Kidney (tissue), 22 donors: Measurements from ENCODE around the gene GINS3. TPM values are rescaled to one million over a fixed set of nuclear protein-coding genes. Genes with fewer than 3 reads are reported as not detected.

Source experiments
- DNase-seq, 5 donors: peaks; one replicate each; pipeline ENCODE4 v3.0.0-alpha.2; 2013 to 2020
- FAIRE-seq: peaks from 2 replicates; lab custom pipeline; 2012; peaks lifted over from hg19 to GRCh38; lab: Jason Lieb, UNC
- H3K27ac ChIP-seq, 2 donors: one replicate each; pipeline ENCODE4 v1.7.0; 2013; ENCODE audit warnings: low read depth in 2 of 2, low read length in 2 of 2, inconsistent platforms in 1 of 2
- H3K27me3 ChIP-seq: one replicate; pipeline ENCODE4 v1.7.1; 2013; ENCODE audit warnings: low read length, inconsistent platforms; ENCODE audit not compliant: control insufficient read depth, insufficient read depth
- H3K36me3 ChIP-seq, 3 donors: one replicate each; pipeline versions ENCODE4 v1.7.0 to v1.7.1; 2013; ENCODE audit warnings: low read length in 3 of 3, control low read depth in 1 of 3, inconsistent platforms in 1 of 3; ENCODE audit not compliant: insufficient read depth in 3 of 3, control insufficient read depth in 2 of 3
- H3K4me1 ChIP-seq, 3 donors: one replicate each; pipeline versions ENCODE4 v1.7.0 to v1.7.1; 2013; ENCODE audit warnings: low read length in 3 of 3, inconsistent platforms in 1 of 3, low read depth in 1 of 3; ENCODE audit not compliant: control insufficient read depth in 2 of 3, insufficient read depth in 2 of 3
- H3K4me3 ChIP-seq, 3 donors: one replicate each; pipeline versions ENCODE4 v1.7.0 to v1.8.1; 2013; ENCODE audit warnings: low read length in 3 of 3, control low read depth in 1 of 3, inconsistent platforms in 1 of 3
- H3K9ac ChIP-seq, 3 donors: one replicate each; pipeline versions ENCODE4 v1.7.0 to v1.7.1; 2013; ENCODE audit warnings: low read length in 3 of 3, control low read depth in 1 of 3, inconsistent platforms in 1 of 3
- H3K9me3 ChIP-seq, 3 donors: one replicate each; pipeline versions ENCODE4 v1.7.0 to v1.7.1; 2013; ENCODE audit warnings: low read length in 3 of 3, control low read depth in 1 of 3, inconsistent platforms in 1 of 3; ENCODE audit not compliant: control insufficient read depth in 2 of 3, insufficient read depth in 1 of 3
- CTCF ChIP-seq: IDR thresholded peaks from 3 replicates; pipeline ENCODE4 v1.5.1; 2012; ENCODE audit warnings: mild to moderate bottlenecking, moderate library complexity, borderline replicate concordance; ENCODE audit not compliant: insufficient read depth; ENCODE audit errors: extremely low read depth
- intact Hi-C: fragments of 100-400 bp; cut with DNase I; formaldehyde crosslinking; loops from one replicate; pipeline ENCODE4 v1.11.1; 2022
- long read RNA-seq, 10 donors: library from polyadenylated mRNA in 1 of 10; unstranded in 1 of 10; transcript quantifications; one replicate each; pipeline ENCODE4 v2.0.0 and lab custom pipeline, GENCODE V29; 2021 to 2026
- polyA plus RNA-seq: library from polyadenylated mRNA; stranded (reverse); fragments of 350-450 nt; fragmentation: Illumina TruSeq; extraction: RNeasy Lipid Tissue Mini Kit (QIAGEN cat#74804); gene quantifications from one replicate; pipeline ENCODE4 v1.2.3, GENCODE V29; 2014; ENCODE audit warnings: low read depth, low replicate concordance; ENCODE audit not compliant: insufficient read depth
- total RNA-seq: library from RNA; stranded (reverse); fragmentation: NEBNext Ultra II Directional; extraction: Animal tissue kit (Norgen Biotek cat#: 25700); gene quantifications from one replicate; pipeline ENCODE4 v1.2.1, GENCODE V29; 2021
- donor health status: control.
- donor health status: control.
- donor health status: control.
- donor health status: control.
- donor health status: control.
- donor health status: DM: yes; HTN: yes; CAD: no.
- donor health status: Normal renal cell carcinoma (clear cell type).

Gene GINS3
- total RNA-seq (2.6 TPM), polyA plus RNA-seq (2.4 TPM)
- long read RNA-seq, donor 1, partial matches to known transcripts = 0 of 6 reads
- long read RNA-seq, donor 1, other reads (novel, unspliced or antisense) = 0 of 6 reads
- long read RNA-seq, donor 2, partial matches to known transcripts = 0 of 4 reads
- long read RNA-seq, donor 2, other reads (novel, unspliced or antisense) = 0 of 4 reads
- long read RNA-seq, donor 3, partial matches to known transcripts = 0 of 3 reads
- long read RNA-seq, donor 3, other reads (novel, unspliced or antisense) = 0 of 3 reads
- long read RNA-seq, donor 4, transcript GINS3-206 (1 exons, 3,202 nt) = major isoform, 6 of 9 reads
- long read RNA-seq, donor 4, partial matches to known transcripts = 0 of 9 reads
- long read RNA-seq, donor 4, other reads (novel, unspliced or antisense) = 0 of 9 reads
- long read RNA-seq, donor 5 = 0 reads
- long read RNA-seq, donor 6, partial matches to known transcripts = 0 of 10 reads
- long read RNA-seq, donor 6, other reads (novel, unspliced or antisense) = 0 of 10 reads
- long read RNA-seq, donor 7, partial matches to known transcripts = 0 of 1 reads
- long read RNA-seq, donor 7, other reads (novel, unspliced or antisense) = 0 of 1 reads
- long read RNA-seq, donor 8, partial matches to known transcripts = 0 of 6 reads
- long read RNA-seq, donor 8, other reads (novel, unspliced or antisense) = 0 of 6 reads
- long read RNA-seq, donor 9, partial matches to known transcripts = 0 of 3 reads
- long read RNA-seq, donor 9, other reads (novel, unspliced or antisense) = 0 of 3 reads
- long read RNA-seq, donor 10, transcript GINS3-206 (1 exons, 3,202 nt) = major isoform, 7 of 7 reads
- long read RNA-seq, donor 10, partial matches to known transcripts = 0 of 7 reads
- long read RNA-seq, donor 10, other reads (novel, unspliced or antisense) = 0 of 7 reads

GRCh38 chr16:58392215-58393137 lies at the start of gene GINS3:
TSS of gene GINS3 (plus strand) at chr16:58392471. CDS start at chr16:58392602, 131 bp downstream.
- DNase-seq (peak; percentile 90 to 96 (median 92)), FAIRE-seq (no peak)
- Histone ChIP-seq H3K9ac (peak within 1 kb of the TSS; percentile 35 to 94 (median 38)), H3K27me3 (peaks cover 2% of the 10 kb centered on the region), H3K4me3 (peak within 1 kb of the TSS; percentile 94 to 97 (median 96)), H3K9me3 (no peaks in the 10 kb centered on the region), H3K4me1 (no peaks in the 10 kb centered on the region), H3K27ac (peak within 1 kb of the TSS; percentile 18 to 51), H3K36me3 (no peaks in the 10 kb centered on the region)
- no peak for TF ChIP-seq CTCF
- intact Hi-C loops = no loop called here

GRCh38 chr16:58343562-58343961 lies 48.7 kb upstream of the GINS3 start:
- no peaks in the 10 kb centered on the region for H3K9me3 ChIP-seq
- H3K4me1 ChIP-seq = no peaks in the 10 kb centered on the region
- no peaks in the 10 kb centered on the region for H3K27me3 ChIP-seq
- DNase-seq = no peak
- intact Hi-C loops = no loop called here
- H3K27ac ChIP-seq = no peak overlapping the region
- H3K36me3 ChIP-seq = no peaks in the 10 kb centered on the region
- FAIRE-seq = no peak
- H3K9ac ChIP-seq = no peak overlapping the region
- no peak overlapping the region for H3K4me3 ChIP-seq
- TF ChIP-seq CTCF = no peak

GRCh38 chr16:58345574-58346354 lies 46.5 kb upstream of the GINS3 start:
- H3K9ac ChIP-seq = no peak overlapping the region
- H3K4me3 ChIP-seq = no peak overlapping the region
- DNase-seq (no peak), FAIRE-seq (peak; percentile 87)
- no peak for TF ChIP-seq CTCF
- intact Hi-C loops = no loop called here
- H3K9me3 ChIP-seq = no peaks in the 10 kb centered on the region
- no peaks in the 10 kb centered on the region for H3K36me3 ChIP-seq
- no peaks in the 10 kb centered on the region for H3K4me1 ChIP-seq
- no peak overlapping the region for H3K27ac ChIP-seq
- H3K27me3 ChIP-seq = no peaks in the 10 kb centered on the region
